Tibial nerve (tissue), 4 donors: Measurements from ENCODE around the gene CDH4. TPM values are rescaled to one million over a fixed set of nuclear protein-coding genes. Genes with fewer than 3 reads are reported as not detected.

ENCODE experiments used
- DNase-seq, 2 donors: peaks; one replicate each; pipeline ENCODE4 v3.0.0-alpha.2; 2019; ENCODE audit warnings: low spot score in 2 of 2
- H3K27ac ChIP-seq, 4 donors: fragments of 200-600 bp; sonication (generic) in 3 of 4; one replicate each; pipeline ENCODE4 v1.5.1; 2017 to 2019; ENCODE audit warnings: mild to moderate bottlenecking in 1 of 4
- H3K27me3 ChIP-seq, 2 donors: fragments of 200-600 bp; sonication (generic) in 1 of 2; one replicate each; pipeline versions ENCODE4 v1.5.1 to v1.6.0; 2017 to 2019
- H3K36me3 ChIP-seq, 3 donors: fragments of 200-600 bp; sonication (generic); one replicate each; pipeline ENCODE4 v1.5.1; 2018 to 2019
- H3K4me1 ChIP-seq, 4 donors: fragments of 200-600 bp; sonication (generic) in 3 of 4; one replicate each; pipeline ENCODE4 v1.5.1; 2017 to 2019
- H3K4me3 ChIP-seq, 4 donors: fragments of 200-600 bp; sonication (generic) in 3 of 4; one replicate each; pipeline ENCODE4 v1.5.1; 2017 to 2019; ENCODE audit warnings: mild to moderate bottlenecking in 1 of 4, moderate library complexity in 1 of 4
- H3K9me3 ChIP-seq, 4 donors: fragments of 200-600 bp; sonication (generic) in 3 of 4; one replicate each; pipeline ENCODE4 v1.5.1; 2017 to 2019
- EP300 ChIP-seq, 2 donors: sonication (generic); formaldehyde crosslinking; IDR thresholded peaks; one replicate each; pipeline ENCODE4 v1.6.1; 2017; ENCODE audit warnings: antibody characterized with exemption in 2 of 2, mild to moderate bottlenecking in 1 of 2
- POLR2A ChIP-seq, 2 donors: fragments of 450-650 bp; IDR thresholded peaks; one replicate each; pipeline ENCODE4 v1.6.1; 2017; ENCODE audit warnings: antibody characterized with exemption in 2 of 2, mild to moderate bottlenecking in 2 of 2, moderate library complexity in 2 of 2
- WGBS, 2 donors: methylation state at CpG; one replicate each; pipeline ENCODE4 v1.1.5; 2018; 5-methylcytosine and 5-hydroxymethylcytosine counted together
- total RNA-seq, 4 donors: library from RNA; depleted of rRNA; stranded (reverse); fragments of >200 nt; gene quantifications; one replicate each; pipeline ENCODE4 v1.1.0, GENCODE V29; 2016
- TF ChIP-seq, protein P1 (sequence below), 5 experiments: fragments of 200-600 bp in 3 of 5; fragments of 450-650 bp in 2 of 5; sonication (generic) in 3 of 5; IDR thresholded peaks; one replicate each; pipeline ENCODE4 v1.5.1; 2016 to 2019; ENCODE audit warnings: antibody characterized with exemption in 5 of 5, mild to moderate bottlenecking in 3 of 5, moderate library complexity in 2 of 5

The CDH4 gene
- total RNA-seq, 4 donors from 2014 or later = 0.78 to 2.3 (median 1.0) TPM

DNA sequence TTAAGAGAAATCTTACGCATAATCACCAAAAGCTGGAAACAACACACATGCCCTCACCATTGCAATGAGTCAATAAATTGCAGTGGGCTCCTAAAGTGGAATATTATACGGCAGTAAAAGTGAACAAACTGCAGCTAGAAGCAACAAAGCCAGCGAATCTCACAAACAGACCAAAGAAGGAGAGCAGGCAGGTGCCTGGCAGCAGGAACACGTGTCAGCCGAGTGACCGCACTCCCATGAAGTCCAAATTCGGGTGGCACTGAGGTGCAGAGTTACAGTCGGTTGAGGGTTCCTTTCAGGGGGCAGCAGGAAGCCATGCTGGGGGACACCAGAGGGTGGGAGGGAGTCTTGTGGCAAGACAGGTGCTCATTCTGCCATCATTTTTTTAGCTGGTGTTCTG, 500.5 kb downstream of the CDH4 start:
- peaks cover 0 to 28% (median 0%) of the 10 kb centered on the region in 4 donors for H3K9me3 ChIP-seq
- TF ChIP-seq, protein P1, sequence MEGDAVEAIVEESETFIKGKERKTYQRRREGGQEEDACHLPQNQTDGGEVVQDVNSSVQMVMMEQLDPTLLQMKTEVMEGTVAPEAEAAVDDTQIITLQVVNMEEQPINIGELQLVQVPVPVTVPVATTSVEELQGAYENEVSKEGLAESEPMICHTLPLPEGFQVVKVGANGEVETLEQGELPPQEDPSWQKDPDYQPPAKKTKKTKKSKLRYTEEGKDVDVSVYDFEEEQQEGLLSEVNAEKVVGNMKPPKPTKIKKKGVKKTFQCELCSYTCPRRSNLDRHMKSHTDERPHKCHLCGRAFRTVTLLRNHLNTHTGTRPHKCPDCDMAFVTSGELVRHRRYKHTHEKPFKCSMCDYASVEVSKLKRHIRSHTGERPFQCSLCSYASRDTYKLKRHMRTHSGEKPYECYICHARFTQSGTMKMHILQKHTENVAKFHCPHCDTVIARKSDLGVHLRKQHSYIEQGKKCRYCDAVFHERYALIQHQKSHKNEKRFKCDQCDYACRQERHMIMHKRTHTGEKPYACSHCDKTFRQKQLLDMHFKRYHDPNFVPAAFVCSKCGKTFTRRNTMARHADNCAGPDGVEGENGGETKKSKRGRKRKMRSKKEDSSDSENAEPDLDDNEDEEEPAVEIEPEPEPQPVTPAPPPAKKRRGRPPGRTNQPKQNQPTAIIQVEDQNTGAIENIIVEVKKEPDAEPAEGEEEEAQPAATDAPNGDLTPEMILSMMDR (IDR thresholded peaks at IDR 0.05) = no peak
- TF ChIP-seq POLR2A (IDR thresholded peaks at IDR 0.05) = no peak
- TF ChIP-seq EP300 (IDR thresholded peaks at IDR 0.05) = no peak
- no peak for DNase-seq
- H3K27ac ChIP-seq = no peak overlapping the region
- 94 to 97% methylated on average over 8 of the region's 8 CpGs for WGBS, 2 donors
- no peaks in the 10 kb centered on the region for H3K36me3 ChIP-seq
- H3K27me3 ChIP-seq = no peaks in the 10 kb centered on the region
- H3K4me3 ChIP-seq = no peak overlapping the region
- H3K4me1 ChIP-seq = peaks cover 0 to 6% (median 0%) of the 10 kb centered on the region in 4 donors

- Histone ChIP-seq H3K4me1 (peaks cover 0 to 6% (median 0%) of the 10 kb centered on the region in 4 donors), H3K4me3 (no peak overlapping the region), H3K27ac (no peak overlapping the region), H3K9me3 (peaks cover 0 to 23% (median 0%) of the 10 kb centered on the region in 4 donors), H3K36me3 (no peaks in the 10 kb centered on the region), H3K27me3 (no peaks in the 10 kb centered on the region)
- TF ChIP-seq EP300 (IDR thresholded peaks at IDR 0.05) (no peak), POLR2A (IDR thresholded peaks at IDR 0.05) (no peak)
- TF ChIP-seq, protein P1 (IDR thresholded peaks at IDR 0.05) = no peak
- no peak for DNase-seq
- WGBS, 2 donors = 52 to 55% methylated on average over 12 of the region's 12 CpGs
These were observed 501.4 kb downstream of the CDH4 start for GRCh38 chr20:61753316-61753942.

GRCh38 chr20:61753987-61754956, 502.2 kb downstream of the CDH4 start:
- Histone ChIP-seq H3K27me3 (no peaks in the 10 kb centered on the region), H3K36me3 (no peaks in the 10 kb centered on the region), H3K4me1 (peaks cover 0 to 6% (median 0%) of the 10 kb centered on the region in 4 donors), H3K27ac (no peak overlapping the region), H3K4me3 (no peak overlapping the region), H3K9me3 (peaks cover 0 to 23% (median 0%) of the 10 kb centered on the region in 4 donors)
- DNase-seq = no peak
- WGBS, 2 donors = 84 to 90% methylated on average over 18 to 23 of the region's 23 CpGs
- no peak for TF ChIP-seq EP300 (IDR thresholded peaks at IDR 0.05)
- TF ChIP-seq, protein P1 (IDR thresholded peaks at IDR 0.05) = no peak
- TF ChIP-seq POLR2A (IDR thresholded peaks at IDR 0.05) = no peak

GRCh38 chr20:61754976-61755778, 503.1 kb downstream of the CDH4 start:
- peaks cover 0 to 16% (median 0%) of the 10 kb centered on the region in 4 donors for H3K9me3 ChIP-seq
- peaks cover 0 to 6% (median 0%) of the 10 kb centered on the region in 4 donors for H3K4me1 ChIP-seq
- no peaks in the 10 kb centered on the region for H3K36me3 ChIP-seq
- DNase-seq = no peak
- TF ChIP-seq POLR2A (IDR thresholded peaks at IDR 0.05) = no peak
- TF ChIP-seq, protein P1 (IDR thresholded peaks at IDR 0.05) = no peak
- no peak for TF ChIP-seq EP300 (IDR thresholded peaks at IDR 0.05)
- no peak overlapping the region for H3K4me3 ChIP-seq
- no peak overlapping the region for H3K27ac ChIP-seq
- WGBS, 2 donors = 73 to 78% methylated on average over 12 of the region's 12 CpGs
- H3K27me3 ChIP-seq = no peaks in the 10 kb centered on the region
